Dendritic cell treated with granulocyte-macrophage colony-stimulating factor and Interleukin-4, amounts not matched to agents 40 ng/mL and 50 ng/mL, for 4 days (primary cell): ENCODE measurements around the gene ABI2.

Experiments used
- H3K27ac Mint-ChIP-seq: one replicate; pipeline ENCODE4 v1.8.0; 2022; ENCODE audit warnings: mild to moderate bottlenecking, mixed read lengths
- H3K27me3 Mint-ChIP-seq: one replicate; pipeline ENCODE4 v1.8.0; 2022; ENCODE audit warnings: mild to moderate bottlenecking, mixed read lengths
- H3K36me3 Mint-ChIP-seq: one replicate; pipeline ENCODE4 v1.8.0; 2022; ENCODE audit warnings: low read depth, mixed read lengths
- H3K4me1 Mint-ChIP-seq: one replicate; pipeline ENCODE4 v1.8.0; 2022; ENCODE audit warnings: low read depth, mixed read lengths
- H3K4me3 Mint-ChIP-seq: one replicate; pipeline ENCODE4 v1.8.0; 2022; ENCODE audit warnings: mild to moderate bottlenecking, moderate library complexity, mixed read lengths
- H3K9me3 Mint-ChIP-seq: one replicate; pipeline ENCODE4 v1.8.0; 2022; ENCODE audit warnings: mixed read lengths
- intact Hi-C: fragments of 100-400 bp; cut with micrococcal nuclease; formaldehyde crosslinking; loops from one replicate; pipeline ENCODE4 v1.15.0; 2022

ABI2 gene

DNA sequence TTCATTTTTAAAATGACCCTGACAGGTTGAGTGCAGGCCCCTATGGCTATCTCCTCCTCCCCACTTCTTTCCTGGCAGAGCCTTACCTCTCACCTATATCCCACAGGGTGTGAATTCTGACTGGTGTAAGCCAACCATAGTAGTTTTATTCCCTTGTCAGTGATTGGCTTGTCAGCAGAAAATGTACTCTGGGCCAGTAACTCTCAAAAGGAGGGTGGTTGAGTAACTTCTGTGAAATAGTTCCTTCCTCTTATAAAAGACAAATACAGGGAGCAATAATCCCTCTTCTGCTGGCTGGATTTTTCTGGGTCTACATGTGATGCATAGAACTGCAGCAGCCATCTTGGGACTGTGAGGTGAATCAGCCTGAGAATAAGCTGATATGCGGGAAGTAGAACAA lies 123.5 kb downstream of the ABI2 start:
- Mint-ChIP-seq H3K36me3 (peaks cover 85% of the 10 kb centered on the region), H3K27me3 (no peaks in the 10 kb centered on the region), H3K9me3 (no peaks in the 10 kb centered on the region), H3K27ac (no peak overlapping the region), H3K4me1 (peaks cover 8% of the 10 kb centered on the region), H3K4me3 (no peak overlapping the region)
- intact Hi-C loops: no loop called here

GRCh38 chr2:203453858-203454451 lies 125.8 kb downstream of the ABI2 start:
- Mint-ChIP-seq H3K27ac (no peak overlapping the region), H3K4me3 (no peak overlapping the region), H3K4me1 (peaks cover 6% of the 10 kb centered on the region), H3K9me3 (no peaks in the 10 kb centered on the region), H3K27me3 (no peaks in the 10 kb centered on the region), H3K36me3 (peaks cover 92% of the 10 kb centered on the region)
- intact Hi-C loops: no loop called here

DNA sequence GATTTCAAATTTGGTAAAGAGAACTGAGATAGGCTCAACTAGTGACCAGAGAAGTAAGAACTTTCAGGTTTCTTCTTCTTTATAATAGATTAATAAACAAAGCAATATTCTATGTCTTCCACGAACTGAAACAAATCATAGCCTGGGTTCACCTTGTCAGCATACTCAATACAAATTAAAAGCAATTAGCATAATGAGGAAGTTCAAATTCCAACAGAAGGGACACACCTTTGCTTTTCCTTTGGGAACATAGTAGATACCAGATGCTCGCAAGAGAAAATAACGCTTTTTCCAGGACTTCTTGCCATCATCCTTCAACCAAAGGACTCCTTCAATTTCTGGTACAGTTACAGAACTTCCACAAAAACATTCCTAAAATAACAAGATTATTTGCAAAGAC lies 127.0 kb downstream of the ABI2 start:
- Mint-ChIP-seq H3K4me3 (no peak overlapping the region), H3K4me1 (peaks cover 6% of the 10 kb centered on the region), H3K27ac (no peak overlapping the region), H3K9me3 (no peaks in the 10 kb centered on the region), H3K27me3 (no peaks in the 10 kb centered on the region), H3K36me3 (peaks cover 91% of the 10 kb centered on the region)
- intact Hi-C loops: no loop called here

GRCh38 chr2:203461746-203462145 lies 133.6 kb downstream of the ABI2 start:
- Mint-ChIP-seq H3K9me3 (no peaks in the 10 kb centered on the region), H3K27ac (no peak overlapping the region), H3K4me1 (peaks cover 6% of the 10 kb centered on the region), H3K36me3 (peaks cover 58% of the 10 kb centered on the region), H3K4me3 (no peak overlapping the region), H3K27me3 (no peaks in the 10 kb centered on the region)
- intact Hi-C loops: no loop called here

DNA sequence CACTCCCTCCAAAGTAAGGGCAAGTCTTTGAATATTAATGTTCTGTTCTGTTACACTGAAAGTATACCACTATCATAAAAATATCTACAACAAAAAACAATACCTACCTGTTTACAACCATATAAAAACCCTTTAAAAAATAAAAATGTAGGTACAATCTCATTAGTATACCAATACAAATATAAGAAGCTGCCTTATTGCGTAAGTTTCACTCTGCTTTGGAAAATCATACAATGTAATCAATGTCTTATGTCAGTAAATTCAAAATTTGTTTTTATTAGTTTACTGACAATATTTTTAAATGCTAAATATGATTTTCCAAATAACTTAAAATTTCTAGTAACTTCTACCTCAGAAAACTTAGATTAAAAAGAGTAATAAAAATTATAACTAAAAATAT lies 134.1 kb downstream of the ABI2 start:
- Mint-ChIP-seq H3K27me3 (no peaks in the 10 kb centered on the region), H3K4me3 (no peak overlapping the region), H3K9me3 (no peaks in the 10 kb centered on the region), H3K27ac (no peak overlapping the region), H3K36me3 (peaks cover 53% of the 10 kb centered on the region), H3K4me1 (peaks cover 7% of the 10 kb centered on the region)
- intact Hi-C loops: no loop called here

DNA sequence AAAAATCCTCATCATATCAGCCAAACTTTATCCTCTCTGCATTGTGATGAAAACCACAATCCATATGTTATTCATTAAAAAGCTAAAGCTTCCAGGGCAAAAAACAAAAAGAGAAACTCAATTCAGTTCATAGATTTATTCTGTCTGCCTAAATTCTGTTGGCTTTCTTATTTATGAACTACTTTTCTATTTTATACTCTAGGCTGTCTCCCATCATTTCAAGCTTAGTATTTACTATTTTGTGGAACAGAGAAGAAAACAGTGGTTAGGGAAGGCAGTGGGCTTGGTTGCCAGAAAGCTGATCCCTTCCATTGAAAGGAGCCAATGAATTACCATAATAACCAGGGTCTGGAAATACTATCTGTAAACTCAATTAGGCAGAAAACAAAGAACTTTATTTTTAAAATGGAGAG lies 135.1 kb downstream of the ABI2 start:
- H3K4me1 Mint-ChIP-seq: peaks cover 7% of the 10 kb centered on the region
- no peak overlapping the region for H3K27ac Mint-ChIP-seq
- H3K9me3 Mint-ChIP-seq: no peaks in the 10 kb centered on the region
- H3K36me3 Mint-ChIP-seq: peaks cover 44% of the 10 kb centered on the region
- H3K27me3 Mint-ChIP-seq: no peaks in the 10 kb centered on the region
- H3K4me3 Mint-ChIP-seq: no peak overlapping the region
- intact Hi-C loops: no loop called here

DNA sequence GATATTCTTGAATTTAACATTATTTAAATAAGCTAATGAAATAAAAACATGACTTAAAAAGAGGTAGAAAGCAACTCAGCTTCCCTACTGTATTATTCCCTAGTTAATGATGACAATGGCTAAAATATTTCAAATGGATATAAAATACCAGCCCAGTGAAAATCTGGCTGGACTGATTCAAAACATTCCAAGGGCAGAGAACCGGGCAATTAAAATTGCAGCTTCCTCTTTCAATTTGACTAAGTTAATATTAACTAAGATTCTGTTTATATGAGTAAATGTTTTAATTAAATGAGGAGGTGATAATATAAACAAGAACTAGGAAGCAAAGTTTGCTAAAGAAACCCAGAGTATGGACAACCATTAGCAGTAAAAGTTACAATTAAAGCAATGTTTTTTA lies 141.4 kb downstream of the ABI2 start:
- Mint-ChIP-seq H3K4me3 (no peak overlapping the region), H3K27me3 (peaks cover 2% of the 10 kb centered on the region), H3K9me3 (no peaks in the 10 kb centered on the region), H3K27ac (no peak overlapping the region), H3K4me1 (peaks cover 13% of the 10 kb centered on the region), H3K36me3 (peaks cover 23% of the 10 kb centered on the region)
- intact Hi-C loops: no loop called here

GRCh38 chr2:203470371-203470770 lies 142.2 kb downstream of the ABI2 start:
- Mint-ChIP-seq H3K36me3 (peaks cover 21% of the 10 kb centered on the region), H3K4me1 (peaks cover 13% of the 10 kb centered on the region), H3K9me3 (no peaks in the 10 kb centered on the region), H3K27ac (no peak overlapping the region), H3K4me3 (no peak overlapping the region), H3K27me3 (peaks cover 2% of the 10 kb centered on the region)
- intact Hi-C loops: no loop called here

GRCh38 chr2:203471323-203471722 lies 143.1 kb downstream of the ABI2 start:
- Mint-ChIP-seq H3K36me3 (peaks cover 20% of the 10 kb centered on the region), H3K4me1 (peaks cover 11% of the 10 kb centered on the region), H3K9me3 (no peaks in the 10 kb centered on the region), H3K27me3 (peaks cover 2% of the 10 kb centered on the region), H3K4me3 (no peak overlapping the region), H3K27ac (no peak overlapping the region)
- intact Hi-C loops: no loop called here

- no peaks in the 10 kb centered on the region for H3K4me1 Mint-ChIP-seq
- H3K27me3 Mint-ChIP-seq: no peaks in the 10 kb centered on the region
- no peaks in the 10 kb centered on the region for H3K9me3 Mint-ChIP-seq
- H3K4me3 Mint-ChIP-seq: no peak overlapping the region
- intact Hi-C loops: no loop called here
- no peak overlapping the region for H3K27ac Mint-ChIP-seq
- peaks cover 13% of the 10 kb centered on the region for H3K36me3 Mint-ChIP-seq
Observed at GRCh38 chr2:203476881-203477280, 148.7 kb downstream of the ABI2 start.

GRCh38 chr2:203480623-203481022 lies 152.4 kb downstream of the ABI2 start:
- intact Hi-C loops: no loop called here
- Mint-ChIP-seq H3K36me3 (peaks cover 17% of the 10 kb centered on the region), H3K27ac (no peak overlapping the region), H3K4me3 (no peak overlapping the region), H3K4me1 (no peaks in the 10 kb centered on the region), H3K27me3 (no peaks in the 10 kb centered on the region), H3K9me3 (no peaks in the 10 kb centered on the region)

DNA sequence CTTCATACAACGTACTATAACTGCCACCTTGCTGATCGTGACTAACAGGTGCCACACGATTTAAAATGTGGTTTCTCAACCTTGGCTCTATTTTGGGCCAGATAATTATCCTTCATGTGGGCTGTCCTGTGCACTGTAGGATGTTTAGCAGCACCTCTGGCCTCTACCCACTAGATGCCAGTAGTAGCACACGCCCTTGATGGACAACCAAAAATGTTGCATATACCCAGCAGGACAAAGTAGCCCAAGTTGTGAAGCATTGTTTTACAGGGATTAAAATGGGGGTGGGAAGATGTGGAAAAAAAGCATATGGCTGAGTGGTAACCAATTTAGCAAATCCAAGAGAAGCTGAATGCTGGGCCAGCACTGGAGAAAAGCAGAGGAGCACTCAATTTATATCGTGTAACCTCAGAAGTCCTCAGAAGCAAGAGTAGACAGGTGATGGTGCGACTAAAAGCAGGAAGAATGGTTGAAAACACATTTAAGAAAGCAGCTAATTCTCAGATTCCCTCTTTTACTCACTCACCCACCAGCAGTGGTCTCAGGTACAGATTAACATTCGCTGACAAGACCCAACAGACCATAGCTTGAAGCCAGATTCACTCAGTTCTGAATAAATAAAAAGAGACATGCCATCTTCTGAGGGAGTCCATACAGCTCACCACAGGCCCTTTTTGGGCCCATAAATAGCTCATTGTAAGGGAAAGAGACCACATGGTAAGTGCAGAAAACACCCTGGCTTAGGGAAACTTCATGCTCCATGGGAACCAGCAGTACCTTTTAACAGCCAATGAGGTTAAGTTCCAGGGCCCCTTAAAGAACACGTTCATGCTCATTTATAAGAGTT lies 156.3 kb downstream of the ABI2 start:
- H3K4me3 Mint-ChIP-seq: no peak overlapping the region
- H3K27ac Mint-ChIP-seq: no peak overlapping the region
- H3K36me3 Mint-ChIP-seq: peaks cover 45% of the 10 kb centered on the region
- no peaks in the 10 kb centered on the region for H3K27me3 Mint-ChIP-seq
- intact Hi-C loops: loop anchor here (1.0 to 5.0 kb wide), 4 partner anchors 38 to 425 kb away; no protein-coding TSS in a partner anchor
- H3K9me3 Mint-ChIP-seq: no peaks in the 10 kb centered on the region
- H3K4me1 Mint-ChIP-seq: no peaks in the 10 kb centered on the region

DNA sequence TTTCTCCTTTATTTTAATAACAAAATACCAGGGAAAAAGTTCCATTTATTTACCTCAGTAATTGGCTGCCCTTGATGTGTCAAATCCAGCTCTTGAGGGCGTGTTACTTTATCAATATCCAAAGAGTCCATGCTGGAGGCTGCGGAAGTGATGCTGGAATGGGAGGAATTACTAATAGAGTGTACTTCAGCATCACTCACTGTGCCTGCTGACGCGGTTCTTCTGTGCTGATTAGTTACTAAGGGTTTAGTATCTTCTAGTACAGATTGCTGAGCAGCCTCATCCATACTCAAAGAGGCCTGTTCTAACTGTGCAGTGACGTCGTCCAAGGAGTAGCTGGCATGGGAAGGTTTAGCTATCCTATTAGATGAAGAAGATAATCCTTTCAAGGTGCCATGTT lies 161.3 kb downstream of the ABI2 start:
- Mint-ChIP-seq H3K27me3 (no peaks in the 10 kb centered on the region), H3K27ac (no peak overlapping the region), H3K9me3 (no peaks in the 10 kb centered on the region), H3K4me3 (no peak overlapping the region), H3K4me1 (no peaks in the 10 kb centered on the region), H3K36me3 (peaks cover 72% of the 10 kb centered on the region)
- intact Hi-C loops: loop anchor here (5.0 kb wide), 1 partner anchor 33 kb away; no protein-coding TSS in a partner anchor

- H3K4me1 Mint-ChIP-seq: no peaks in the 10 kb centered on the region
- intact Hi-C loops: no loop called here
- H3K9me3 Mint-ChIP-seq: no peaks in the 10 kb centered on the region
- no peaks in the 10 kb centered on the region for H3K27me3 Mint-ChIP-seq
- H3K27ac Mint-ChIP-seq: no peak overlapping the region
- H3K4me3 Mint-ChIP-seq: no peak overlapping the region
- peaks cover 79% of the 10 kb centered on the region for H3K36me3 Mint-ChIP-seq
Observed at GRCh38 chr2:203490391-203490790, 162.2 kb downstream of the ABI2 start.
